NCI-H2196 treated with DMSO at 0.1 percent for 48 hours (cell line): Measurements from ENCODE around the gene CENPW.

Experiments
- DNase-seq: peaks from one replicate; lab custom pipeline; 2025; ENCODE audit not compliant: unreplicated experiment; lab: John Stamatoyannopoulos, UW

The CENPW gene

GRCh38 chr6:126339796-126340609 lies at the start of gene CENPW:
TSS of gene CENPW (plus strand) at chr6:126340115. CDS start at chr6:126340274, 159 bp downstream.
- DNase-seq, result peak; percentile 86

DNA sequence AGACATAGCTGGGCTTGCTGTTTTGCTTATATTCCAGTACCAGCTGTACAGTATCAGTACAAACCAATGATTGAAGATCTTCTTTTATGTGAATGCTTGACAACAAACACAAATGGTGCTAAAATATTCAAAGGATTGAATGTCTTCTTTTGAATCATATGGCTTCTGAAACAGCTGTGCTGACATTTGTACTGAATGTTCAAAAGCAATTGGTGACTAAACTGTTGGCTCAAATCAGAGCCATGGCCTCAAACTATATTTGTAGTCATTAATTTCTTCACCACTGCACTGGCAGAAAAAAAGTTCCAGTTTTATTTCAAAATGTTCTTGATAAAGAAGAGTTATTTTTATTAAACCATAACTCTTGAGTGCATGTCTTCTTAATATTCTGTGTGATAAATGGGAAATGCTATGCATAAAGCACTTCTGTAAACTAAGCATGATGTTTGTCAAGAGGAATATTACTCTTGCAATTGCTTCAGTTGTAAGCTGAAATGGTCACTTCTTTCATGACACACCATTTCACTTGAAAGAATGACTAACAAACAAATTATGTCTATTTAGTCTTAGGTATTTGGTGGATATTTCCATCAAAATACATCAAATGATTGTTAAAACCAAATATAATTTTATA lies 45.9 kb upstream of the CENPW start:
- no peak for DNase-seq

DNA sequence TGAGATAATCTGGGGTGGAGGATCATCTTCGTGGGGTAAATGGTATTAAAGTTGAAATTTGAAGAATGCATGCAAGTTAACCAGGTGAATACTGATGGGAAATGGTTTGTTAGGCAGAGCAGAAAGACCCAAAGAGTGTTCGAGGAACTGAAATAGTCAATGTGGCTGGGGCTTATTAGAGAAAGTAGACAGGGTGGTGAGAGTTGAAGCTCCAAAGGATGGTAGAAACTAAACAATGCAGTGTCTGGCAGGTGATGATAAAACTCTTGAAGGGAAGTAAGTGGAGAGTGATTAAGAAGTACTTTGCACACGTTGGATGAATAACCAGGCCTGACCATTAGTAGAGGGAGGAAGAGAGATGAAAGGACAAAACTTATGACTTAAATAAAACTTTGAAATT lies 39.8 kb upstream of the CENPW start:
- DNase-seq, result no peak

GRCh38 chr6:126300735-126301134 lies 39.2 kb upstream of the CENPW start:
- no peak for DNase-seq

DNA sequence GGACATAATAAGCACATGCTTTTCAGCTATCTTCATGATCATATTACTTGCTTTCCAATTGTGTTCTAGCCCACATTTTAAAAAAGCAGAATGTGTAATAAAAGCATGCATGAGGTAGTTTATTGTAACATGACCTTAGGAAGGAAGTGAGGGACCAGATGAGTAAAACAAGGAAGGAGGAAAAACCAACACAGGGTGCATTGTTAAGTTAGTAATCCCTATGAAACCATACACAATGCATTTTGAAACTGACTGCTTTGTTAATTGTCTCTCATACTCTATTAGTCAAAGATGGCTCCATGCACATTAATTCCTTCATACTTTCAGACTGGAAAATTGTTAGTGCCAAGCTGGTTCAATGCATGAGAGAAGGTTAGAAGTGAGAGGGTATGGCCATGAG lies 37.7 kb upstream of the CENPW start:
- no peak for DNase-seq

- no peak for DNase-seq
Measured at GRCh38 chr6:126307849-126308248, 32.1 kb upstream of the CENPW start.

DNA sequence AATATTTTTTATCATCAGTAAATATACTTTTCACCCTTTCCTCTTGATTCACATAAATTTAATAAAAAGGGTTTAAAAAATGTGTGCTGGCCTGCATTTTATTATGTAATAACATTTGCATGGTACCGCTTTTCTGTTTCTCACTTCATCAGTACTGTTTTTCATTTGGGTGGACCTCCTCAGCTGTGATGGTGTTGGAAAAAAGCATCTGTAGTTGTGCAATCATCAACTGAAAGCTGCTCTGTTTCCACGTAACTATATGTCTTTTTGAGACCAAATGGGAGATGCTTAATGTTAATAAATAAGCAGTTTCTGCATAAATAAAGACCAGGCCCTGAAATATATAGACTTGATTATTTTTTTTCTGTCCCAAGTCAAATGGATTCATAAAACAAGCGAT lies 31.6 kb upstream of the CENPW start:
- DNase-seq, result no peak

- no peak for DNase-seq
Measured at GRCh38 chr6:126312013-126312665, 27.8 kb upstream of the CENPW start.

DNA sequence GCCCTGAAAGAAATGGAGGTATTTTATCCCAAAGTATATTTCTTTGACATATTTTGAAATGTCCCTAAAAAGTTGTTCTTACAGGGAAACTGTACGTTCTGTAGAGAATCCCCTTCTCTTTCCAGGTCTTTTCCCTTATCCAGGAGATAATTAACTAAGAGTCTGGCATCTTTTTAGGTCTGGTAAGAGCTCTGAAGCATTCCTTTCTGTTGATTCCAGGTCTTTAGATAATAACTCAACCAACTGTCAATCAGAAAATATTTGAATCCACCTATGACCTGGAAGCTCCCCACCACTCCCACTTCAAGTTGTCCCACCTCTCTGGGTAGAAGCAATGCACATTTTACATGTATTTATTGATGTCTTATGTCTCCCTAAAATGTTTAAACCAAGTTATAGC lies 26.0 kb upstream of the CENPW start:
- no peak for DNase-seq

DNA sequence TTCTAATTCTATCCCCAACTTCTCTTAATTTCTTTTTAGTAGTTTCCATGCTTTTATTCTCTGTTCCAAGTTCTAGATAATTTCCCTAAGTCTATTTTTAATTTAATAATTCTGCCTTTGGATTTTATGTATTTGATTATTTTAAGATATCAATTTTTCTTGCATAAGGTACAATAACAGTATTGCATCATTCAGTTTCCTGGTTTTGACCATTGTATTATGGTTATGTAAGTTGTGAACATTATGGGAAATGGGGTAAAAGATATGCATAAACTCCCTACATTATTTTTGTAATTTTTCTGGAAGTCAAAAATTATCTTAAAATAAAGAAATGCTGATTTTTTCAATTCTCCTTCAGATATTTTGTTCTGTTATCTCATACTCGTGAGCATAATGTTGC lies 21.1 kb upstream of the CENPW start:
- no peak for DNase-seq

DNA sequence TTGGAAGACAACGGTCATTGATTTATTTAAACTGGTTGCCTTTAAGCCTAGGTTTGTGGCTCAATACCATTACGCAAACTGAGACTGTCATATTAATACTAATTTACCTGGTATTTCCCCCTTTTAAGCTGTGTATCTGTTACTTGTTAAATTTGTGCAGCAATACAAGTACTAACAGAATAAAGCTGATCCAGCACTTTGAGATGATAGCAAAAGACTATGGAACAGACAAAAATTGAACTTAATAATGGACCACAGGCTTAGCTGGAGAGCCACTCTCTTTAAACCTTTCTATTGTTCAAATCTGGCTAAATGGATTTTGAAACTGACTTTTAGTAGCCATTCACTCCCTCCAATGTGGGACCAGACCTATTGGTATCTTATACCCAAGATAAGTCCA lies 6.2 kb upstream of the CENPW start:
- no peak for DNase-seq

DNA sequence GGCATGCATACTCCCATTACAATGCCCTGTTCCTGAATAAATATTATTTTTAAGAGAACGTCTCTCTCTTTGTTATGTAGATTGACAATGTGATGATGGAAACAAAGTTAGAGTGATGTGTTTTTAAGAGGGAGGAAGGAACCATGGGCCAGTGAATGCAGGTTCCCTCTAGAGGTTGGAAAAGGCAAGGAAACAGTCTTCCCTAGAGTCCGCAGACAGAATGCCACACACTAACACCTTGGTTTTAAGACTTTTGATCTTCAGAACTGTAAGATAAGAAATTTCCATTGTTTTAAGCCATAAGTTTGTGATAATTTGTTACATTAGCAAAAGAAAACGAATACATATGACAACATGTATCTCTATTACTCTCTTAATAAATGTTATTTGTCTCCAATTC lies 4.7 kb upstream of the CENPW start:
- no peak for DNase-seq

DNA sequence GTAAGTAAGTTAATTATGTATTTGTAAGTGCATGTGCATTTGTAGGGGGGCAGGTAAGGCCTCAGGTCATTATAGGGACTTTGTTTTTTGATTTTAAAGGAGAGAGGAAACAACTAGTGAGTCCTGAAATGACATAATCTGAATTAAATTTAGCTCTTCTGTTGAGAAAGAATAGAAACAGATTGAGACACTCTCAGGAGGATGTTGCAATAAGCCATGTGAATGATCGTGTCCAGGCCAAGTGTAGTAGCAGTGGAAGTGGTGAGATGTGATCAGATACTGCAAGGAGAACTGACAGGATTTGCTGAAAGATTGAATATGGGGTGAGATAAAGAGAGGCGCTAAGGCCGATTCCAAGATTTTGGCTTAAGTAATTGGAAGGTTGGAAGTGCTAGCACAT lies 2.6 kb upstream of the CENPW start:
- no peak for DNase-seq

DNA sequence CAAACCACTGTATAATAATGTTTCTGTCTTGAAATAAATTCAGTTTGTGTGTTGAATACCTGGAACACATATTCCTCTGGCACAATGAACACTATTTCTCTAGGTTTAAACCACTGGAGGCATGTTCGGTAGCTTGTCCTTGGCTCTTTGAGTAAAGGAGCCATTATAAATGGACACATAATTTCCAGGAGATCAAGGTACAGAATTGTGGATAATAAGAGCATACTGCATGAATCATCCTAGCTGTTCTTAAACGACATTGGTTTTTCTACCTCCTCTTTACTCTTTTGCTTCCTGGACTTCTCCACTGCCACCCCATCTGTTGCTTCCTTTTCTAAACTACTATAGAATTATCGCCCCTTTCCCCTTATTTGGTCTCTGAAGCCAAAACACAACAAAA lies 1.2 kb downstream of the CENPW start:
- no peak for DNase-seq

- no peak for DNase-seq
Measured at GRCh38 chr6:126344181-126344580, 4.3 kb downstream of the CENPW start.

- no peak for DNase-seq
Measured at GRCh38 chr6:126351960-126352359, 12.0 kb downstream of the CENPW start.

GRCh38 chr6:126352514-126352913 lies 12.6 kb downstream of the CENPW start:
- DNase-seq, result no peak

DNA sequence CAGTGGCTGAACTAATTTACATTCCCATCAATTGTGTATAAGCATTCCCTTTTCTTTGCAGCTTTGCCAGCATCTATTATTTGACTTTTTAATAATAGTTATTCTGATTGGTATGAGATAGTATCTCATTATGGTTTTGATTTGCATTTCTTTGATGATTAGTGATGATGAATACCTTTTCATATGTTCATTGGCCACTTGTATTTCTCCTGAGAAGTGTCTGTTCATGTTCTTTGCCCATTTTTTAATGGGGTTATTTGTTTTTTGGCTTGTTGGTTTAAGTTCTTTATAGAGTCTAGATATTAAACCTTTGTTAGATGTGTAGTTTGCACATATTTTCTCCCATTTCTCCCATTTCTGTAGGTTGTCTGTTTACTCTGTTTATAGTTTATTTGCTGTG lies 16.6 kb downstream of the CENPW start:
- DNase-seq, result no peak

- no peak for DNase-seq
Measured at GRCh38 chr6:126359936-126360537, 20.1 kb downstream of the CENPW start.

DNA sequence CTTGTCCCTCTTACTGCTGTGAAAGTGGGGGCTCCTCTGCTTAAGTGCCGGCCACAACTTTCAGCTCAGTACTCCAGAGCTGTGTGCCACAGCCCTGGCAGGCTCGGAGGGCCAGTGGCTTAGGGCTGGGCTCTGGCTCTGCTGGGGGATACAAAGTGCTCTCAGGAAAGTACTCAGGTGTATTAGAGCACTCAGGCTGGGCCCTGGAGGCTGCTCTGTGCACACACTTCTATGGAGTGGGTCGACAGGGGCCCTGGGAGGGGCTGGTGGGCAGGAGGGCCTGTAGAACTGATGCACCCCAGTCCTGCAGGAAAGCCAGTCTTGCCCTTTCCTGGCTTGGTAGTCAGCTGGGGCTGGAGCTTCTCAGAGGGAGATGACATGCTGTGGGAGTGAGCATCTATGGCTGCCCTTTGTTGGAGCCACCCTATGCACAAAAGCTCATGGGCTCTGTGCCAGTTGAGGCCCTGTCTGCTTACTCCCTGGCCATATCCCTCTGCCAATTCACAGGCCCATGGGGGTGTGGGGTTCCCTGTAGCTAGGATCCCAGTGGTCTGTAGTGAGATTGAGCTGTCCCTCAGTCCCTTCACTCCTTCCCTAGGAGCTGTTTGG lies 22.0 kb downstream of the CENPW start:
- DNase-seq, result no peak

- DNase-seq, result no peak
Measured at GRCh38 chr6:126367849-126368248, 27.9 kb downstream of the CENPW start.
